Right atrium auricular region (tissue), 2 donors: Measurements from ENCODE around the gene CACFD1. TPM values are rescaled to one million over a fixed set of nuclear protein-coding genes. Genes with fewer than 3 reads are reported as not detected.
"Not testable (repeated sequence)": the region's sequence is repeated elsewhere in the genome, so short reads cannot be mapped to it uniquely, and the experiment has no call there.

Experiments
- DNase-seq: peaks from one replicate; pipeline ENCODE4 v3.0.0-alpha.2; 2019; ENCODE audit warnings: low spot score
- H3K27ac ChIP-seq, 2 donors: fragments of 200-600 bp; sonication (generic); 1 replicate in 1 of 2; 2 replicates in 1 of 2; pipeline ENCODE4 v1.5.1; 2016 to 2019
- H3K27me3 ChIP-seq, 2 donors: fragments of 200-600 bp; sonication (generic); one replicate each; pipeline versions ENCODE4 v1.5.1 to v1.6.0; 2017 to 2019
- H3K36me3 ChIP-seq: fragments of 200-600 bp; sonication (generic); one replicate; pipeline ENCODE4 v1.5.1; 2016
- H3K4me1 ChIP-seq, 2 donors: fragments of 200-600 bp; sonication (generic); one replicate each; pipeline versions ENCODE4 v1.5.1 to v1.6.0; 2017 to 2019
- H3K4me3 ChIP-seq, 2 donors: fragments of 200-600 bp; sonication (generic); 1 replicate in 1 of 2; 2 replicates in 1 of 2; pipeline ENCODE4 v1.5.1; 2017 to 2019; ENCODE audit warnings: mild to moderate bottlenecking in 1 of 2, moderate library complexity in 1 of 2
- H3K9me3 ChIP-seq, 2 donors: fragments of 200-600 bp; sonication (generic); one replicate each; pipeline ENCODE4 v1.5.1; 2019
- CTCF ChIP-seq, 2 donors: fragments of 200-600 bp; sonication (generic); IDR thresholded peaks; one replicate each; pipeline ENCODE4 v1.5.1; 2019; ENCODE audit warnings: antibody characterized with exemption in 2 of 2
- total RNA-seq, 2 donors: library from RNA; depleted of rRNA; stranded (reverse); fragments of >200 nt; gene quantifications; one replicate each; pipeline ENCODE4 v1.1.0, GENCODE V29; 2016

CACFD1 gene
- total RNA-seq, 2 donors from 2014 or later: 11.9 to 12.4 TPM

- Histone ChIP-seq H3K27me3 (no peaks in the 10 kb centered on the region), H3K4me1 (no peaks in the 10 kb centered on the region), H3K27ac (no peak overlapping the region), H3K9me3 (no peaks in the 10 kb centered on the region), H3K4me3 (no peak overlapping the region), H3K36me3 (no peaks in the 10 kb centered on the region)
- no peak for DNase-seq
- TF ChIP-seq CTCF (IDR thresholded peaks at IDR 0.05): no peak
Observed at GRCh38 chr9:133441571-133441970, 18.2 kb upstream of the CACFD1 start.

GRCh38 chr9:133443248-133443647 is 16.5 kb upstream of the CACFD1 start:
- no peak for DNase-seq
- Histone ChIP-seq H3K9me3 (no peaks in the 10 kb centered on the region), H3K27ac (no peak overlapping the region), H3K4me3 (no peak overlapping the region), H3K27me3 (no peaks in the 10 kb centered on the region), H3K4me1 (no peaks in the 10 kb centered on the region), H3K36me3 (no peaks in the 10 kb centered on the region)
- no peak for TF ChIP-seq CTCF (IDR thresholded peaks at IDR 0.05)

- no peaks in the 10 kb centered on the region for H3K36me3 ChIP-seq
- no peaks in the 10 kb centered on the region for H3K4me1 ChIP-seq
- H3K27ac ChIP-seq: no peak overlapping the region
- TF ChIP-seq CTCF (IDR thresholded peaks at IDR 0.05): no peak
- H3K4me3 ChIP-seq: no peak overlapping the region
- no peaks in the 10 kb centered on the region for H3K9me3 ChIP-seq
- H3K27me3 ChIP-seq: no peaks in the 10 kb centered on the region
- no peak for DNase-seq
Observed at GRCh38 chr9:133443982-133444381, 15.8 kb upstream of the CACFD1 start.

GRCh38 chr9:133445293-133445969 is 14.3 kb upstream of the CACFD1 start:
- no peaks in the 10 kb centered on the region for H3K4me1 ChIP-seq
- H3K27ac ChIP-seq: no peak overlapping the region
- no peaks in the 10 kb centered on the region for H3K9me3 ChIP-seq
- H3K27me3 ChIP-seq: no peaks in the 10 kb centered on the region
- no peak overlapping the region for H3K4me3 ChIP-seq
- no peak for TF ChIP-seq CTCF (IDR thresholded peaks at IDR 0.05)
- no peak for DNase-seq
- H3K36me3 ChIP-seq: no peaks in the 10 kb centered on the region

GRCh38 chr9:133448487-133448972 is 11.2 kb upstream of the CACFD1 start:
- no peaks in the 10 kb centered on the region for H3K9me3 ChIP-seq
- H3K36me3 ChIP-seq: no peaks in the 10 kb centered on the region
- DNase-seq: no peak
- H3K27me3 ChIP-seq: no peaks in the 10 kb centered on the region
- H3K27ac ChIP-seq: no peak overlapping the region
- no peak for TF ChIP-seq CTCF (IDR thresholded peaks at IDR 0.05)
- H3K4me1 ChIP-seq: no peaks in the 10 kb centered on the region
- H3K4me3 ChIP-seq: no peak overlapping the region

- H3K36me3 ChIP-seq: no peaks in the 10 kb centered on the region
- no peak for DNase-seq
- H3K27ac ChIP-seq: no peak overlapping the region
- H3K4me3 ChIP-seq: no peak overlapping the region
- no peaks in the 10 kb centered on the region for H3K9me3 ChIP-seq
- no peaks in the 10 kb centered on the region for H3K27me3 ChIP-seq
- no peak for TF ChIP-seq CTCF (IDR thresholded peaks at IDR 0.05)
- H3K4me1 ChIP-seq: no peaks in the 10 kb centered on the region
Observed at GRCh38 chr9:133449760-133450159, 10.0 kb upstream of the CACFD1 start.

- not testable (repeated sequence) for H3K36me3 ChIP-seq
Observed at GRCh38 chr9:133451865-133452264, 7.9 kb upstream of the CACFD1 start.

More at GRCh38 chr9:133451865-133452264, 7.9 kb upstream of the CACFD1 start:
- not testable (repeated sequence) for H3K27me3 ChIP-seq, H3K27ac ChIP-seq, H3K9me3 ChIP-seq, DNase-seq, H3K4me1 ChIP-seq, H3K4me3 ChIP-seq
